GM19468 (cell line): Measurements from ENCODE around the gene PSORS1C2.

Source experiments
- ATAC-seq: cut with Tn5 transposase; IDR thresholded peaks from one replicate; pipeline ENCODE4 v1.9.1; 2021; ENCODE audit warnings: mild to moderate bottlenecking, moderate library complexity, moderate number of reproducible peaks; ENCODE audit not compliant: unreplicated experiment; ENCODE audit errors: extremely low read depth

PSORS1C2 gene

DNA sequence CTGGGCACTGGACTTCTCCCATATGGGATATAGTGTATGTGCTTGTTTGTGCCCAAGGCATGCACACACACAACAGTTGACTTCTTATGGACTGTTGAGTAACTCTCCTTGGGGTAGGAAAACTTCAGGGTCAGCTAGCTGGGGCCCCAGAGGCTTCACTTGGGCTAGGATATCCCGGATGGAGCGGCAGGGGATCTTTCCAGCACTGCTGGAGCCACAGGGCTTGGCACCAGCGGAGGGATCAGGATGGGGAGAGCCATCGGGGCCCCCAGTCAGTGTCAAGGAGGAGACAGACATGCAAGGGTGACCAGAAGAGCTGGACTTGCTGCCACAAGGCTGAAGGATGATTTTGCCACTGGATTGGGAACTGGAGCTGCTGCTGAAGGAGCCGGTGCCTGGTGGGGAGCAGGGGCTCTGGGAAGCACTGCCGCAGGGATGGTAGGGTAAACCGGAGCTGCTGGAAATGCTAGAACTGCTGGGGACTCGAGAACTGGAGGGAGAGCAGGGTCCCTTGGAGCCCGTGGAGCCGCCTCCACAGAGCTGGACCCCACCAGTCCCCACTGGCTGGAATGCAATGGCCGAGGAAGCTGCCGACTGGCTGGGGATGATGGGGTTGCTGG is 22.8 kb downstream of the PSORS1C2 start:
- no peak for ATAC-seq

- no peak for ATAC-seq
Observed at GRCh38 chr6:31114970-31115849, 23.7 kb downstream of the PSORS1C2 start.

- ATAC-seq = no peak
Observed at GRCh38 chr6:31114541-31114878, 24.4 kb downstream of the PSORS1C2 start, which contains the start of gene PSORS1C1. Gene PSORS1C1 (plus strand): TSS chr6:31114800. CDS start chr6:31129633, 14,833 bp downstream.

DNA sequence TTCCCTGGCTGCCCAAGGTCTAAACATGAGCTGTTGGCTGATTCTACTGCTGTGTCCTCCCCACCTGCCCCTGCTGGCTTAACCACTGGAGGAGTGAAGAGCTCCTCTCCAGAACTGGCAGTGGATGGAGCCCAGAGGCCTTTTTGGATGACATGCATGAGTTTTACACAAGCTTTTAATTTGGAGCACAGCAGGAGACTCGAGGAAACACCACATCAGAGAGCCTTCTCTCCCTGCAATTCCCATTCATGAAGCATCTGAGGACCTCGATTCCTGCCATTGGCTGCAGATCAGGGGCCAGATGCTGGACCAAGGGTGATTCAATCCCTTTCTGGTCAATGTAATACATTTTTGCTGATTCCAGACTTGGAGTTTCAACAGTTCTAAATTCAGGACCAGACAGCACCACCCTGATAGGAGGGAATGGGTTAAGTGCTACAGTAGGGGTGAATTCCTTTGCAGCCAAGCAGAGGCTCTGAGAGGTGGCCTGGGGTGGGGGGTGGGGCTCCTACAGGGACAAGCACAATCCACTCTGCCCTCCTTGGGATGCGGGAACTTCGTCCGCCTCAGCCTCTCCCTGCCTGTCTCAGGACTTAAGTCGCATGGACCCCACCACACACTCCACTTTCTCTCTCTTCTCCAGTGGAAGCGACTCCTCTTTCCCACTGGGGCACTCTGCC is 24.9 kb downstream of the PSORS1C2 start:
- no peak for ATAC-seq

DNA sequence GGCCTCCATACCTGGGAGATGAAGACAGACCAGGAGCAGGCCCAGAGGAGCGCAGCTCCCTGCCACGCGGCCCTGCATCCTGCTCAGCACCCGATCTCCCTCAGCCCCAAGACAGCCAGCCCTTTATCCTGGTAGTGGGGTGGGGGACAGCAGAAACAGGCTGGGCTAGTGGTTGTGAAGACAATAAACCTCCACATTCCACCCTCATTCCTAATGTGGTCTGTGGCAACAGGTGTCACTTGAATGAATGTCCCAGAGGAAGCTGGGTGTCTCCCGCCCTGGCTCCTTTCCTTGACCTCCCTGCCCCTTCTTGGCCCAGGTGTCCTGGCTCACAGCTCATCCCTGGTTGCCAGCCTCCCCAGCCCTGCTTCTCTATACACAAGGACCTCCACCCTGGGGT is 26.4 kb downstream of the PSORS1C2 start, which contains the start of gene C6orf15:
C6orf15 (minus strand) TSS at position 98 of the 400 bp plus-strand sequence; CDS start at position 78, 20 bp downstream.
- no peak for ATAC-seq

DNA sequence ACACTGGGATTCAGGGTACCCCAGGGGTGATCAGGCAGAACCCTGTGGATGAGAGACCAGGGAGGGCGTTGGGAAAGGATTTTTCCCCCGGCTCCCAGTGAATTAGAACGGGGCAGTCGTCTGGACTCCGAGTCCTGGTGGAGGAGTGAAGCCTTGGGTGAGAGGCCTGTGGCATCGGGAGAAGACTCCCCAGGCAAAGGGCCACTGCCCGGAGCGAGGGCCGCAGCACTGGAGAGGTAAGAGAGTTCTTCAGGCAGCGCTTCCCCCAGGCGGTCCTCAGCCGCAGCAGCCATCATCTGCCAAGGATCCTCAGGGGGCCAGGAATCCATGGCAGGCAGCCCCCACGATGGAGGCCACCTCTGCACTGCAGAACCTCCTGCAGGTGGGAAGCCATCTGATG is 27.2 kb downstream of the PSORS1C2 start:
- ATAC-seq = no peak

DNA sequence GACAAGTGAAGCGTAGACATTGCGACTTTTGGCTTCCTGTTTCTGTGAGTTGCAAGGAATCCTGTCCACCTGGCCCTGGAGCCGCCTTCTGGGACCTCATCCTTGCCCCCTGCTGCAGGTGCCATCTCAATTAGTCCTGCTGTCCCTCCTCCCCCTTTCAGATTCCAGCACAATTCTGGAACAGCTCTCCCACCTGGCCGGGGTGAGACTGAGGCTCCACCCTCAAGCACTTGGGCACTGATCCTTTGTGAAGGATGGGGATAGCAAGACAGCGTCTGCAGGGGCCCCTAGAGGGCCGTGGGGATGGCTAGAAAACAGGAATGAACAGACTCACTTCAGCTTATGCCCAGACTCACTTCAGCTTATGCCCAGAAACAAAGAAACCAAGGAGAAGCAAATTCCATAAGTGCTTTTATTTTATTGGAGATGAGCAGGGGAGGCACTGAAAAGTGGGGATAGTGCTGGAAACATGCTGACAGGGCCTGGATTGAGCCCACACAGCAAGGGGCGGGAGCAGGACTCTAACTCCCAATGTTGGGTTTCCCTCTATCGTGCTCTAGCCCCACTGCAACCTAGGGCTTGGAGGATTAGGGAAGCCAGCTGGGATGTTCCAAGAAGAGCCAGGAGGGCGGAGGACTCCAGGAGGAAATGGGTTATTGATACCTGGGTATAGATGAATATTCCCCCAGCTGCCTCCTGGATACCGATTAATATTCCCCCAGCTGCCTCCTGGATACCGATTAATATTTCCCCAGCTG is 27.9 kb downstream of the PSORS1C2 start:
- no peak for ATAC-seq

GRCh38 chr6:31107052-31107451 is 31.8 kb downstream of the PSORS1C2 start:
- ATAC-seq = no peak

GRCh38 chr6:31103136-31103535 is 35.7 kb downstream of the PSORS1C2 start:
- ATAC-seq = no peak

DNA sequence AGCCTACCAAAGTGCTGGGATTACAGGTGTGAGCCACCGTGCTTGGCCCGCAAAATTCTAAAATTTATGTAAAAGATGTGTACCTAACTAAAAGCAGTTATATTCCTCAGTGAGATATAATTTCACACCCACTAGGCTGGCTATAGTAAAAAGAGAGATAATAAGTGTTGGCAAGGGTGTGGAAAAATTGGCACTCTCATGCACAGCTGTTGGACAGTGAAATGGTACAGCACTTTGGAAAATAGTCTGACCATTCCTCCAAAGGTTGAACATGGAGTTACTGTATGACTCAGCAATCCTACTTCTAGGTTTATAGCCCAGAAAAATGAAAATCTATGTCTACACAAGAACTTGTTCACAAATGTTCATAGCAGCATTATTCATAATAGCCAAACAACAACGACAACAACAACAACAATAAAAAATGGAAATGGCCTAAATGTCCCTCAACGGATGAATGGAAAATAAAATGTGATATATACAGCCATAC is 40.4 kb downstream of the PSORS1C2 start:
- no peak for ATAC-seq

DNA sequence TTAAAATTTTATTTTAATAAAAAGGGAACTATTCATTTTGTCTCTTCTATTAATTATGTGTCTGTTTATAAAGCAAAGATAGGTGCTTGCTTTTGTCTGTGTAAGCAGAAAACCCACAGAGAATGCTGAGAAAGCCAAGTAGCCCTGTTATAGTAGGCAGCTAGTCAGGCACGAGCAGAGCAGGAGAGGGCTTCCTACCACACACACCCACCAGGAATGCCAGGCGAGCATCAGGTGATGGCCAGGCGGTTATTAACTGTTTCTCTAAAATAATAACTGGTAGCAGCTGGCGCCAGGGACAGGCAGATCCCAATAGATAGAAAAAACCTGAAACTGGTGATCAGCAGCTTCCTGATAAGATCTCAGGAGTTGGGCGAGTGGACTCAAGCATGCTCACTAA is 42.2 kb downstream of the PSORS1C2 start:
- ATAC-seq = no peak

DNA sequence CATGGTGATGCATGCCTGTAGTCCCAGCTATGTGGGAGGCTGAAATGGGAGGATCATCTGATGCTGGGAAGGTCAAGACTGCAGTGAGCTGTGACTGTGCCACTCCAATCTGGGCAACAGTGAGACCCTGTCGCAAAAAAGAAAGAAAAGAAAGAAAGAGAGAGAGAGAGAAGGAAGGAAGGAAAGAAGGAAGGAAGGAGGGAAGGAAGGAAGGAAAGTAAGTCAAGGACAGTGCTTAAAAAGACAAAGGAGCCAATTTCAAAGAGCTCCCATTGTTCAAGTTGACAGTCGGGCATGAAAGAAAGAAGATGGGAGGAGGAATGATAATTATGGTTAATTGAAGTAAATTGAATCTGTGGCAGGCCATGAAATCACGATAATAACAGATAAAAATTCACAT is 42.7 kb downstream of the PSORS1C2 start:
- no peak for ATAC-seq

DNA sequence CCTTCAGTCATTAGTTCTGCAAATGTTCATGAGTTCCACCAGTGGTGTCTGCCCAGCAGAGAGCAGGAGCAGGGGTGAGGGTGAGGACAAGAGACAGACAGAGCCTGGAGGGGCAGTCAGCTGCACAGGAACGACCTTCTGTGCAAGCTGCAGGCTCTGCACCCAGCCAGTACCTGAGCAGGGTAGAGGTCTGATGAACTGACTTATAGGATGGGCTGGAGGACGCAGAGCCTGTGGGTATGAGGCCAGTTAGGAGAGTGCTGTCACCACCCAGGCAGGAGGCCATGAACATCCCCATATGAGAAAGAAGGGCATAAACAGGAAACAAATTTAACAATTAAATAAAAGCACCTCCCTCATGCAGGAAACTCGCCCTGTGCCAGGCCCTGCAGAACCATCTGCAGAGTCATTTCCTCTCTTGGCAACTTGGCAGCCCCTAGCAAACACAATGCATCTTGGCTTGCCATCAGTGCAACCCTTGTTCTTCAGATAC is 44.4 kb downstream of the PSORS1C2 start:
- no peak for ATAC-seq

GRCh38 chr6:31092769-31093505 is 45.9 kb downstream of the PSORS1C2 start:
- ATAC-seq = no peak

- ATAC-seq = no peak
Observed at GRCh38 chr6:31092238-31092637, 46.6 kb downstream of the PSORS1C2 start.

GRCh38 chr6:31091680-31092079 is 47.2 kb downstream of the PSORS1C2 start:
- ATAC-seq = no peak

DNA sequence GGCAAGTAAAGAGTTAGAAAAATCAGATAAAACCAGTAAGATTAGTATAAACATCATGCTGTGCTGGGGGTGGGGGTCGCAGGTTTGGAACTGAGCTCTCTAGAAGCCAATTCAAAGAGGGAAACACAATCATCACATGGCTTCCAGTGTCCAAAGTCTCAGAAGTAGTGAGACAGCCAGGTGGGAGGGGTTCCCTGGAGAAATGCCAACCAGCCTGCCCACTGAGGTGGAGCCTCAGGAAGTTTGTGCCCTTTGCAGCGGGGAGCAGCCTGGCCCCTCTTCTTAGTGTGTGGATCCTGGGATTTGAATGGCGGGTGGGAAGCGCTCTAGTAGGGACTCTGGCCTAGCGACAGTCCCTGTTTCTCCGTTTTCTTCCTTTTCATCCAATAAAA is 47.9 kb downstream of the PSORS1C2 start:
- ATAC-seq = no peak

DNA sequence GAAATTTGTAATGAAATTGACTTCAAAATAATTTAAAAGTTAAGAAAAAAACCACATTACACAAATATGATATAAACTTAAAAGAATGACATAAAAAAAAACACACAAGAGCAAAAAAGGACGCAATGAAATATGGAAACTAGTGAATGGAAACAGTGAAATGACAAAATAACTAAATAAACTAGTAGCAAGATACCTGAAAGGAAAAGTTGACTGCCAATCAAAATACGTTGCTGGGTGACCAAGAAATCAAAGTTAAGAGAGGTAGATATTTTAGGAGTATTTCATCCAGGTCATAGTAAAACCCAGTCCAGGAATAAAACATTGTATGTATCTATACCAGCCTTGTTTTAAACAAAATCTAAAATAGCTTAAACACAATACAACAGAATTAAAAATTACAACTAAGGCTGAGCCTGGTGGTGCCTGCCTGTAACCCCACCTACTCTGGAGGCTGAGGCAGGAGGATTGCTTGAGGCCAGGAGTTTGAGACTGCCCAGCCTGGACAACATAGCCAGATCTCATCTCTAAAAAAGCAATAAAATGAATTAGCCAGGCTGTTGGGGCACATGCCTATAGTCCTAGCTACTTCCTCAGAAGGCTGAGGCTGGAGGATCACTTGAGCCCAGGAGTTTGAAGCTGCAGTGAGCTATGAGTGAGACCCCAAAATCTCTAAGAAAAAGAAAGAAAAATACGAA is 48.4 kb downstream of the PSORS1C2 start:
- ATAC-seq = no peak
